ENCODE measurements around the gene GPR84. TPM values are rescaled to one million over a fixed set of nuclear protein-coding genes. Genes with fewer than 3 reads are reported as not detected.

GPR84 gene
- total and polyA plus RNA-seq, 2 experiments from 2014 or later: not detected

- H3K27me3 Mint-ChIP-seq (ENCODE audit: insufficient read depth, low read depth, poor library complexity): peaks cover 6% of the 10 kb centered on the region
- H3K36me3 Mint-ChIP-seq (ENCODE audit: low read depth): peaks cover 24% of the 10 kb centered on the region
- Histone ChIP-seq H2AFZ (no peak overlapping the region), H3K4me2 (no peak overlapping the region), H4K20me1 (replicated peaks; ENCODE audit: insufficient read depth) (peaks cover 12% of the 10 kb centered on the region), H3K36me3 (ENCODE audit: insufficient read depth) (peaks cover 20% of the 10 kb centered on the region), H3K4me3 (no peak overlapping the region), H3K27me3 (ENCODE audit: insufficient read depth) (no peaks in the 10 kb centered on the region), H3F3A (replicated peaks; ENCODE audit: low read depth) (peaks cover 14% of the 10 kb centered on the region), H3K27ac (ENCODE audit: low read depth) (no peak overlapping the region), H3K9me2 (ENCODE audit: insufficient read depth) (no peaks in the 10 kb centered on the region), H3K79me2 (replicated peaks; ENCODE audit: insufficient read depth) (peaks cover 12% of the 10 kb centered on the region), H3K4me1 (ENCODE audit: insufficient read depth) (peaks cover 10% of the 10 kb centered on the region; the same call in 1 of the 2 replicates)
- no peak for TF ChIP-seq ZNF331 (CRISPR knock-in tag; IDR thresholded peaks at IDR 0.05; ENCODE audit: low read depth)
- TF ChIP-seq EZH2phosphoT487 (IDR thresholded peaks at IDR 0.05; ENCODE audit: unreplicated experiment): no peak
- no peak for TF ChIP-seq NANOG (IDR thresholded peaks at IDR 0.05; ENCODE audit: borderline replicate concordance)
- TF ChIP-seq JUNB (IDR thresholded peaks at IDR 0.05; ENCODE audit: unreplicated experiment): no peak
- no peak for TF ChIP-seq CREB1 (CRISPR knock-in tag; IDR thresholded peaks at IDR 0.05; ENCODE audit: low read depth)
- TF ChIP-seq ZNF114 (CRISPR knock-in tag; IDR thresholded peaks at IDR 0.05): no peak
- no peak for TF ChIP-seq ETS1 (IDR thresholded peaks at IDR 0.05)
- no peak for TF ChIP-seq REST (IDR thresholded peaks at IDR 0.05; ENCODE audit: unreplicated experiment)
- TF ChIP-seq EZH2 (IDR thresholded peaks at IDR 0.05; ENCODE audit: low read depth, unreplicated experiment): no peak
- no peak for TF ChIP-seq POLR2AphosphoS5 (IDR thresholded peaks at IDR 0.05; ENCODE audit: low read depth)
- TF ChIP-seq, protein P1, sequence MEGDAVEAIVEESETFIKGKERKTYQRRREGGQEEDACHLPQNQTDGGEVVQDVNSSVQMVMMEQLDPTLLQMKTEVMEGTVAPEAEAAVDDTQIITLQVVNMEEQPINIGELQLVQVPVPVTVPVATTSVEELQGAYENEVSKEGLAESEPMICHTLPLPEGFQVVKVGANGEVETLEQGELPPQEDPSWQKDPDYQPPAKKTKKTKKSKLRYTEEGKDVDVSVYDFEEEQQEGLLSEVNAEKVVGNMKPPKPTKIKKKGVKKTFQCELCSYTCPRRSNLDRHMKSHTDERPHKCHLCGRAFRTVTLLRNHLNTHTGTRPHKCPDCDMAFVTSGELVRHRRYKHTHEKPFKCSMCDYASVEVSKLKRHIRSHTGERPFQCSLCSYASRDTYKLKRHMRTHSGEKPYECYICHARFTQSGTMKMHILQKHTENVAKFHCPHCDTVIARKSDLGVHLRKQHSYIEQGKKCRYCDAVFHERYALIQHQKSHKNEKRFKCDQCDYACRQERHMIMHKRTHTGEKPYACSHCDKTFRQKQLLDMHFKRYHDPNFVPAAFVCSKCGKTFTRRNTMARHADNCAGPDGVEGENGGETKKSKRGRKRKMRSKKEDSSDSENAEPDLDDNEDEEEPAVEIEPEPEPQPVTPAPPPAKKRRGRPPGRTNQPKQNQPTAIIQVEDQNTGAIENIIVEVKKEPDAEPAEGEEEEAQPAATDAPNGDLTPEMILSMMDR (conservative IDR thresholded peaks at IDR 0.05; ENCODE audit: low read depth in 2 of 2): no peak
- no peak for TF ChIP-seq STAT1 (IDR thresholded peaks at IDR 0.05; ENCODE audit: unreplicated experiment)
- TF ChIP-seq ZNF462 (CRISPR knock-in tag; IDR thresholded peaks at IDR 0.05): no peak
- peaks cover 2% of the 10 kb centered on the region; the same call in 1 of the 3 replicates for H3K4me1 Mint-ChIP-seq
- no peak for ATAC-seq
- no peak overlapping the region for H3K4me3 Mint-ChIP-seq
- no peak overlapping the region for H3K27ac Mint-ChIP-seq
- no peaks in the 10 kb centered on the region for H3K9me3 Mint-ChIP-seq
- no peak for DNase-seq (ENCODE audit: low spot score)
These were observed 25.5 kb downstream of the GPR84 start for GRCh38 chr12:54338698-54339296.
